22Rv1 (cell line): ENCODE measurements around the gene RNF150.

Experiments used
- CTCF ChIP-seq: fragments of 450-650 bp; IDR thresholded peaks from 2 replicates; pipeline ENCODE4 v1.5.1; 2017; ENCODE audit warnings: mild to moderate bottlenecking
- ZFX ChIP-seq: fragments of 450-650 bp; IDR thresholded peaks from 2 replicates; pipeline ENCODE4 v1.6.1; 2017; ENCODE audit warnings: antibody characterized with exemption, borderline replicate concordance

DNA sequence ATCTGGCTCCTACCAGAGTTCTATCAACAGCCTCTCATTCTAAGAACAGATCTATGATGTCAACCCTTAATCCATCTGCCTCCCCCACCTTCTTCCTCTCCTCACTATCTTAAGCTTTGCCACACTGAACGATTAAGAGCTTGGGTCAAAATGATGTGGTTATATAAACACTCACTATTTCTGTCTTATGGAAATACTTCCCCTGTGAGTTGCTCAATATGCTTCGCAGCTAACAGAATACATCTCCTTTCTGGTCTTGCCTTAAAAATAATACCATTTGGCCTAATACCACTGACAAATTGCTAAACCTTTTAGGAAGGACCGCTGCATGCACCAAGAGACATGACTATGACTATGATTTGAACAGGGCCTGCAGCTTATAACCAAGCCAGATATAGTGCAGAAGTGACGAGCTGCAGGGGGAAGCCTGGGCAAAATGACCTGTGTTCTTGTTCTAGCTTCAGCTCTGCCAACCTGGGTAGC is 130.9 kb downstream of the RNF150 start:
- TF ChIP-seq CTCF: no peak
- TF ChIP-seq ZFX: no peak
